BJ (cell line): ENCODE results near the gene TCN1. TPM values are rescaled to one million over a fixed set of nuclear protein-coding genes. Genes with fewer than 3 reads are reported as not detected.

Source experiments
- CTCF ChIA-PET: fragments of 350-600 bp; formaldehyde crosslinking; extraction: SDS; loops from one replicate; lab custom pipeline; 2021; ENCODE audit warnings: antibody characterized with exemption, inconsistent platforms; lab: Yijun Ruan, JAX
- POLR2A ChIA-PET: fragments of 300-600 bp; sonication (Branson Sonifier 250); formaldehyde crosslinking; extraction: SDS; loops from one replicate; lab custom pipeline; 2021; ENCODE audit warnings: antibody characterized with exemption; lab: Charles Lee
- DNase-seq: peaks from one replicate; pipeline ENCODE4 v3.0.0-alpha.2; 2011; ENCODE audit warnings: low read depth
- H3K27me3 ChIP-seq: 2 replicates; pipeline ENCODE4 v1.6.0; 2011; ENCODE audit warnings: low read length; ENCODE audit not compliant: control insufficient read depth, insufficient read depth
- H3K36me3 ChIP-seq: 2 replicates; pipeline ENCODE4 v1.5.1; 2011; ENCODE audit warnings: low read length; ENCODE audit not compliant: control insufficient read depth, insufficient read depth
- H3K4me3 ChIP-seq: 2 replicates; pipeline ENCODE4 v1.5.1; 2011; ENCODE audit warnings: low read depth, mild to moderate bottlenecking, control low read depth, low read length
- CTCF ChIP-seq: IDR thresholded peaks from 2 replicates; pipeline ENCODE4 v1.5.1; 2011; ENCODE audit warnings: low read depth, mild to moderate bottlenecking, control low read depth, inconsistent platforms, low read length, moderate library complexity; ENCODE audit not compliant: insufficient read depth
- polyA plus RNA-seq: library from polyadenylated mRNA; depleted of rRNA; stranded (reverse); fragments of >200 nt; gene quantifications from 2 replicates; pipeline ENCODE4 v1.2.3, GENCODE V29; 2011

Gene TCN1
- polyA plus RNA-seq, 1 experiment = not detected

- H3K27me3 ChIP-seq = no peaks in the 10 kb centered on the region
- H3K4me3 ChIP-seq = no peak overlapping the region
- POLR2A ChIA-PET = no interaction called here
- no peak for TF ChIP-seq CTCF
- H3K36me3 ChIP-seq = no peaks in the 10 kb centered on the region
- DNase-seq = no peak
- CTCF ChIA-PET = no interaction called here
These were observed 50.5 kb downstream of the TCN1 start for GRCh38 chr11:59815754-59816153.

- ChIA-PET CTCF (interaction anchor here (1.3 to 2.1 kb wide), 2 partner anchors 9 to 59 kb away, joined by 3 to 5 read pairs; partner anchors contain the start of gene STX3), POLR2A (no interaction called here)
- H3K36me3 ChIP-seq = no peaks in the 10 kb centered on the region
- no peak overlapping the region for H3K4me3 ChIP-seq
- no peaks in the 10 kb centered on the region for H3K27me3 ChIP-seq
- TF ChIP-seq CTCF = no peak
- no peak for DNase-seq
These were observed 52.3 kb downstream of the TCN1 start for GRCh38 chr11:59814021-59814420.

- TF ChIP-seq CTCF = no peak
- no peak for DNase-seq
- Histone ChIP-seq H3K27me3 (no peaks in the 10 kb centered on the region), H3K4me3 (no peak overlapping the region), H3K36me3 (no peaks in the 10 kb centered on the region; the same call in 1 of the 2 replicates)
- CTCF ChIA-PET = interaction anchor here (1.3 to 2.1 kb wide), 2 partner anchors 10 to 59 kb away, joined by 3 to 5 read pairs; partner anchors contain the start of gene STX3
- POLR2A ChIA-PET = no interaction called here
These were observed 52.9 kb downstream of the TCN1 start for GRCh38 chr11:59813364-59813763.

GRCh38 chr11:59812220-59812619 lies 54.1 kb downstream of the TCN1 start:
- ChIA-PET POLR2A (no interaction called here), CTCF (no interaction called here)
- Histone ChIP-seq H3K36me3 (peaks cover 1% of the 10 kb centered on the region), H3K4me3 (no peak overlapping the region), H3K27me3 (no peaks in the 10 kb centered on the region)
- TF ChIP-seq CTCF = no peak
- no peak for DNase-seq

GRCh38 chr11:59810911-59811259 lies 55.4 kb downstream of the TCN1 start:
- peak overlapping the region; percentile 99 for H3K4me3 ChIP-seq
- ChIA-PET CTCF (interaction anchor here (1.7 to 15.7 kb wide), 2 partner anchors 10 to 56 kb away, joined by 5 to 181 read pairs; partner anchors contain the start of gene STX3), POLR2A (no interaction called here)
- H3K36me3 ChIP-seq = peaks cover 10% of the 10 kb centered on the region
- TF ChIP-seq CTCF = no peak
- no peak for DNase-seq
- H3K27me3 ChIP-seq = no peaks in the 10 kb centered on the region
